NCI-H1417 treated with DMSO at 0.1 percent for 48 hours (cell line): ENCODE measurements around the gene INPP5A.
"Not testable (repeated sequence)": the region's sequence is repeated elsewhere in the genome, so short reads cannot be mapped to it uniquely, and the experiment has no call there.

Source experiments
- DNase-seq: peaks from one replicate; lab custom pipeline; 2025; lab: John Stamatoyannopoulos, UW

Gene INPP5A

GRCh38 chr10:132763545-132763944 lies 226.0 kb downstream of the INPP5A start:
- DNase-seq = no peak

- no peak for DNase-seq
These were observed 226.5 kb downstream of the INPP5A start for GRCh38 chr10:132764108-132764507.

GRCh38 chr10:132765435-132765834 lies 227.8 kb downstream of the INPP5A start:
- no peak for DNase-seq

GRCh38 chr10:132766291-132766690 lies 228.7 kb downstream of the INPP5A start:
- DNase-seq = no peak

GRCh38 chr10:132768346-132769248 lies 231.0 kb downstream of the INPP5A start:
- DNase-seq = no peak

GRCh38 chr10:132770061-132771021 lies 232.8 kb downstream of the INPP5A start:
- DNase-seq = no peak

GRCh38 chr10:132772816-132773215 lies 235.2 kb downstream of the INPP5A start:
- DNase-seq = not testable (repeated sequence)

- no peak for DNase-seq
These were observed 236.8 kb downstream of the INPP5A start for GRCh38 chr10:132774181-132774901.

- DNase-seq = no peak
These were observed 237.6 kb downstream of the INPP5A start for GRCh38 chr10:132774902-132775863.

- no peak for DNase-seq
These were observed 238.6 kb downstream of the INPP5A start for GRCh38 chr10:132776186-132776585.

- DNase-seq = no peak
These were observed 239.2 kb downstream of the INPP5A start for GRCh38 chr10:132776821-132777220.

- DNase-seq = no peak
These were observed 239.9 kb downstream of the INPP5A start for GRCh38 chr10:132777441-132777840.

- no peak for DNase-seq
These were observed 242.1 kb downstream of the INPP5A start for GRCh38 chr10:132779549-132780294.

GRCh38 chr10:132780356-132780755 lies 242.8 kb downstream of the INPP5A start:
- DNase-seq = no peak

- DNase-seq = no peak
These were observed 244.0 kb downstream of the INPP5A start for GRCh38 chr10:132781556-132781955.

GRCh38 chr10:132783165-132783939 lies 245.8 kb downstream of the INPP5A start:
- no peak for DNase-seq

- DNase-seq = no peak
These were observed 246.6 kb downstream of the INPP5A start for GRCh38 chr10:132783940-132784865.
